Right lobe of liver (tissue), 4 donors: ENCODE results near the gene UBE2O.

Source experiments
- CTCF ChIP-seq, 4 donors: fragments of 200-600 bp in 3 of 4; fragments of 450-650 bp in 1 of 4; IDR thresholded peaks; one replicate each; pipeline versions ENCODE4 v1.5.1 to v1.8.0; 2016 to 2022; ENCODE audit warnings: antibody characterized with exemption in 4 of 4, mild to moderate bottlenecking in 2 of 4
- POLR2A ChIP-seq: fragments of 450-650 bp; IDR thresholded peaks from one replicate; pipeline ENCODE4 v1.6.1; 2017; ENCODE audit warnings: antibody characterized with exemption, mild to moderate bottlenecking
- donor health status: DM: no; HTN: no; CAD: no.
- donor health status: DM: no; HTN: no; CAD: no.
- donor health status: DM: no; HTN: yes; CAD: no.

GRCh38 chr17:76452127-76452659 lies 759 bp downstream of the UBE2O start:
- TF ChIP-seq POLR2A (no peak), CTCF (IDR thresholded peaks at IDR 0.05) (no peak)
